IPS-15b (cell line): Measurements from ENCODE around the gene FAM32A.

ENCODE experiments used
- H3K27me3 ChIP-seq: one replicate; pipeline ENCODE4 v1.6.1; 2013; ENCODE audit warnings: low read length; ENCODE audit not compliant: control insufficient read depth, insufficient read depth
- H3K36me3 ChIP-seq: one replicate; pipeline ENCODE4 v1.6.1; 2013; ENCODE audit warnings: low read length; ENCODE audit not compliant: control insufficient read depth, insufficient read depth
- H3K4me1 ChIP-seq: one replicate; pipeline ENCODE4 v1.6.1; 2013; ENCODE audit warnings: mild to moderate bottlenecking, low read length; ENCODE audit not compliant: control insufficient read depth, insufficient read depth
- H3K4me3 ChIP-seq: one replicate; pipeline ENCODE4 v1.5.1; 2013; ENCODE audit warnings: low read depth, low read length
- H3K9ac ChIP-seq: one replicate; pipeline ENCODE4 v1.6.1; 2013; ENCODE audit warnings: low read depth, mild to moderate bottlenecking, low read length
- H3K9me3 ChIP-seq: one replicate; pipeline ENCODE4 v1.6.1; 2013; ENCODE audit warnings: mild to moderate bottlenecking, low read length; ENCODE audit not compliant: control insufficient read depth, insufficient read depth

The FAM32A gene

GRCh38 chr19:16153582-16154336 is 31.5 kb upstream of the FAM32A start:
- Histone ChIP-seq H3K9me3 (no peaks in the 10 kb centered on the region), H3K36me3 (no peaks in the 10 kb centered on the region), H3K4me1 (no peaks in the 10 kb centered on the region), H3K4me3 (no peak overlapping the region), H3K9ac (no peak overlapping the region), H3K27me3 (no peaks in the 10 kb centered on the region)

- no peaks in the 10 kb centered on the region for H3K4me1 ChIP-seq
- H3K36me3 ChIP-seq = no peaks in the 10 kb centered on the region
- H3K27me3 ChIP-seq = no peaks in the 10 kb centered on the region
- no peak overlapping the region for H3K4me3 ChIP-seq
- no peaks in the 10 kb centered on the region for H3K9me3 ChIP-seq
- no peak overlapping the region for H3K9ac ChIP-seq
Observed at GRCh38 chr19:16154557-16154956, 30.7 kb upstream of the FAM32A start.

GRCh38 chr19:16155128-16155527 is 30.1 kb upstream of the FAM32A start:
- H3K27me3 ChIP-seq = no peaks in the 10 kb centered on the region
- no peak overlapping the region for H3K4me3 ChIP-seq
- H3K9ac ChIP-seq = no peak overlapping the region
- H3K36me3 ChIP-seq = no peaks in the 10 kb centered on the region
- no peaks in the 10 kb centered on the region for H3K9me3 ChIP-seq
- no peaks in the 10 kb centered on the region for H3K4me1 ChIP-seq

GRCh38 chr19:16156904-16157303 is 28.3 kb upstream of the FAM32A start:
- Histone ChIP-seq H3K9me3 (no peaks in the 10 kb centered on the region), H3K36me3 (no peaks in the 10 kb centered on the region), H3K27me3 (no peaks in the 10 kb centered on the region), H3K4me3 (no peak overlapping the region), H3K4me1 (no peaks in the 10 kb centered on the region), H3K9ac (no peak overlapping the region)

- no peaks in the 10 kb centered on the region for H3K9me3 ChIP-seq
- H3K27me3 ChIP-seq = no peaks in the 10 kb centered on the region
- H3K36me3 ChIP-seq = no peaks in the 10 kb centered on the region
- no peak overlapping the region for H3K4me3 ChIP-seq
- no peak overlapping the region for H3K9ac ChIP-seq
- no peaks in the 10 kb centered on the region for H3K4me1 ChIP-seq
Observed at GRCh38 chr19:16157601-16158000, 27.6 kb upstream of the FAM32A start.

- Histone ChIP-seq H3K4me3 (no peak overlapping the region), H3K36me3 (no peaks in the 10 kb centered on the region), H3K4me1 (no peaks in the 10 kb centered on the region), H3K9ac (no peak overlapping the region), H3K27me3 (no peaks in the 10 kb centered on the region), H3K9me3 (no peaks in the 10 kb centered on the region)
Observed at GRCh38 chr19:16159655-16160054, 25.6 kb upstream of the FAM32A start.

- H3K27me3 ChIP-seq = no peaks in the 10 kb centered on the region
- no peaks in the 10 kb centered on the region for H3K4me1 ChIP-seq
- no peaks in the 10 kb centered on the region for H3K36me3 ChIP-seq
- no peaks in the 10 kb centered on the region for H3K9me3 ChIP-seq
- no peak overlapping the region for H3K9ac ChIP-seq
- no peak overlapping the region for H3K4me3 ChIP-seq
Observed at GRCh38 chr19:16160445-16160942, 24.7 kb upstream of the FAM32A start.

GRCh38 chr19:16160943-16161560 is 24.2 kb upstream of the FAM32A start:
- H3K9me3 ChIP-seq = no peaks in the 10 kb centered on the region
- no peaks in the 10 kb centered on the region for H3K36me3 ChIP-seq
- H3K4me1 ChIP-seq = no peaks in the 10 kb centered on the region
- no peaks in the 10 kb centered on the region for H3K27me3 ChIP-seq
- H3K4me3 ChIP-seq = no peak overlapping the region
- no peak overlapping the region for H3K9ac ChIP-seq

- Histone ChIP-seq H3K9ac (no peak overlapping the region), H3K36me3 (no peaks in the 10 kb centered on the region), H3K4me3 (no peak overlapping the region), H3K4me1 (no peaks in the 10 kb centered on the region), H3K9me3 (no peaks in the 10 kb centered on the region), H3K27me3 (no peaks in the 10 kb centered on the region)
Observed at GRCh38 chr19:16161840-16162239, 23.4 kb upstream of the FAM32A start.

- no peak overlapping the region for H3K4me3 ChIP-seq
- no peaks in the 10 kb centered on the region for H3K9me3 ChIP-seq
- no peaks in the 10 kb centered on the region for H3K27me3 ChIP-seq
- H3K36me3 ChIP-seq = no peaks in the 10 kb centered on the region
- no peaks in the 10 kb centered on the region for H3K4me1 ChIP-seq
- no peak overlapping the region for H3K9ac ChIP-seq
Observed at GRCh38 chr19:16164222-16164890, 20.9 kb upstream of the FAM32A start.

GRCh38 chr19:16166417-16166816 is 18.8 kb upstream of the FAM32A start:
- Histone ChIP-seq H3K9ac (no peak overlapping the region), H3K36me3 (no peaks in the 10 kb centered on the region), H3K27me3 (no peaks in the 10 kb centered on the region), H3K4me3 (no peak overlapping the region), H3K4me1 (no peaks in the 10 kb centered on the region), H3K9me3 (no peaks in the 10 kb centered on the region)

- Histone ChIP-seq H3K9me3 (no peaks in the 10 kb centered on the region), H3K36me3 (no peaks in the 10 kb centered on the region), H3K4me1 (no peaks in the 10 kb centered on the region), H3K4me3 (no peak overlapping the region), H3K9ac (no peak overlapping the region), H3K27me3 (no peaks in the 10 kb centered on the region)
Observed at GRCh38 chr19:16167055-16167454, 18.2 kb upstream of the FAM32A start.
